MM.1S (cell line): ENCODE results near the gene RREB1.

ENCODE experiments used
- DNase-seq: peaks from one replicate; pipeline ENCODE4 v3.0.0-alpha.2; 2015
- H2AFZ ChIP-seq: fragments of 300-600 bp; sonication (generic); 2 replicates; pipeline ENCODE4 v1.6.0; 2016; ENCODE audit warnings: antibody characterized with exemption, low read length
- H3F3A ChIP-seq: fragments of 300-600 bp; sonication (generic); 2 replicates; pipeline ENCODE4 v1.6.1; 2016; ENCODE audit warnings: mild to moderate bottlenecking, antibody characterized with exemption, low read length, moderate library complexity, mixed read lengths; ENCODE audit not compliant: insufficient read depth
- H3K27ac ChIP-seq: fragments of 300-600 bp; sonication (generic); 2 replicates; pipeline ENCODE4 v1.5.1; 2016; ENCODE audit warnings: mild to moderate bottlenecking, low read length
- H3K27me3 ChIP-seq: fragments of 300-600 bp; sonication (generic); replicated peaks from 2 replicates; pipeline ENCODE4 v1.6.0; 2016; ENCODE audit warnings: low read length; ENCODE audit not compliant: insufficient read depth
- H3K36me3 ChIP-seq: fragments of 300-600 bp; sonication (generic); replicated peaks from 2 replicates; pipeline ENCODE4 v1.6.1; 2016; ENCODE audit warnings: mild to moderate bottlenecking, low read length, mixed read lengths; ENCODE audit not compliant: insufficient read depth
- H3K4me1 ChIP-seq: fragments of 300-600 bp; sonication (generic); 2 replicates; pipeline ENCODE4 v1.6.1; 2016; ENCODE audit warnings: low read length, mixed read lengths
- H3K4me2 ChIP-seq: fragments of 300-600 bp; sonication (generic); 2 replicates; pipeline ENCODE4 v1.6.0; 2016; ENCODE audit warnings: low read depth, low read length
- H3K4me3 ChIP-seq: fragments of 300-600 bp; sonication (generic); 2 replicates; pipeline ENCODE4 v1.5.1; 2016; ENCODE audit warnings: low read length, mixed read lengths
- H3K79me2 ChIP-seq: fragments of 300-600 bp; sonication (generic); 2 replicates; pipeline ENCODE4 v1.6.1; 2016; ENCODE audit warnings: mixed run types, low read length, mixed read lengths
- H3K9ac ChIP-seq: fragments of 300-600 bp; sonication (generic); 2 replicates; pipeline ENCODE4 v1.6.1; 2016; ENCODE audit warnings: low read length, mixed read lengths
- H3K9me2 ChIP-seq: fragments of 300-600 bp; sonication (generic); replicated peaks from 2 replicates; pipeline ENCODE4 v1.6.1; 2016; ENCODE audit warnings: mild to moderate bottlenecking, low read length, mixed read lengths; ENCODE audit not compliant: insufficient read depth
- H3K9me3 ChIP-seq: fragments of 300-600 bp; sonication (generic); replicated peaks from 2 replicates; pipeline ENCODE4 v1.6.1; 2016; ENCODE audit warnings: mild to moderate bottlenecking, low read length, mixed read lengths; ENCODE audit not compliant: insufficient read depth
- H4K20me1 ChIP-seq: fragments of 300-600 bp; sonication (generic); 2 replicates; pipeline ENCODE4 v1.6.1; 2016; ENCODE audit warnings: mild to moderate bottlenecking, low read length, moderate library complexity, mixed read lengths; ENCODE audit not compliant: insufficient read depth
- EZH2 ChIP-seq: fragments of 300-600 bp; sonication (generic); optimal IDR thresholded peaks from 2 replicates; pipeline ENCODE3; 2017; ENCODE audit warnings: low read depth, mild to moderate bottlenecking, antibody characterized with exemption, low read length, mixed read lengths
- EZH2phosphoT487 ChIP-seq: fragments of 300-600 bp; sonication (generic); IDR thresholded peaks from 2 replicates; pipeline ENCODE4 v1.6.1; 2018; ENCODE audit warnings: antibody characterized with exemption, low read length
- TF ChIP-seq, protein P1 (sequence below): fragments of 300-600 bp; sonication (generic); IDR thresholded peaks from 2 replicates; pipeline ENCODE4 v1.5.1; 2016; ENCODE audit warnings: antibody characterized with exemption, low read length, mixed read lengths

The RREB1 gene

DNA sequence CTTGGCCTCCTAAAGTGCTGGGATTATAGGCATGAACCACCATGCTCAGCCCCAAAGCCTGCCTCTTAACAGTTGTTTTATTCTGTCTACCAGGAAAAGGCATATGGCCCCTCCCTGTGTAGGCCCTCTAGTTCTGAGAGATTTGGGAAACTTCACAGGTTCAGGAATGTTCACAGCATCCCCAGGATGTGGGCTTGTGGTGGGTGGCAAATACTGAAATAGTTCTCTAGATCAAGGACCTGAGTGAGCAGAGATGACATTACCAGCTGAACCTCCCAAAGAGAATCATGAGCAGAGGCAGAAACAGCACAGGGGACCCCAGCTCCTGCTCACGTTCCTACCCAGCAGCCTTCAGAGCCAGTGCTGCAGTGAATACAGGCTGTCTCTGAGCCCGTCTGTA is 105.7 kb downstream of the RREB1 start:
- no peaks in the 10 kb centered on the region for H4K20me1 ChIP-seq
- H3F3A ChIP-seq = no peaks in the 10 kb centered on the region
- no peak overlapping the region for H3K27ac ChIP-seq
- H3K4me2 ChIP-seq = no peak overlapping the region
- H3K4me3 ChIP-seq = no peak overlapping the region
- no peaks in the 10 kb centered on the region for H3K9me2 ChIP-seq
- H3K4me1 ChIP-seq = 0 out of 2 replicates have a peak, but pooled peaks cover 2% of the 10 kb centered on the region
- H3K27me3 ChIP-seq = no peaks in the 10 kb centered on the region
- no peak overlapping the region for H2AFZ ChIP-seq
- no peak for TF ChIP-seq EZH2
- TF ChIP-seq EZH2phosphoT487 = no peak
- TF ChIP-seq, protein P1, sequence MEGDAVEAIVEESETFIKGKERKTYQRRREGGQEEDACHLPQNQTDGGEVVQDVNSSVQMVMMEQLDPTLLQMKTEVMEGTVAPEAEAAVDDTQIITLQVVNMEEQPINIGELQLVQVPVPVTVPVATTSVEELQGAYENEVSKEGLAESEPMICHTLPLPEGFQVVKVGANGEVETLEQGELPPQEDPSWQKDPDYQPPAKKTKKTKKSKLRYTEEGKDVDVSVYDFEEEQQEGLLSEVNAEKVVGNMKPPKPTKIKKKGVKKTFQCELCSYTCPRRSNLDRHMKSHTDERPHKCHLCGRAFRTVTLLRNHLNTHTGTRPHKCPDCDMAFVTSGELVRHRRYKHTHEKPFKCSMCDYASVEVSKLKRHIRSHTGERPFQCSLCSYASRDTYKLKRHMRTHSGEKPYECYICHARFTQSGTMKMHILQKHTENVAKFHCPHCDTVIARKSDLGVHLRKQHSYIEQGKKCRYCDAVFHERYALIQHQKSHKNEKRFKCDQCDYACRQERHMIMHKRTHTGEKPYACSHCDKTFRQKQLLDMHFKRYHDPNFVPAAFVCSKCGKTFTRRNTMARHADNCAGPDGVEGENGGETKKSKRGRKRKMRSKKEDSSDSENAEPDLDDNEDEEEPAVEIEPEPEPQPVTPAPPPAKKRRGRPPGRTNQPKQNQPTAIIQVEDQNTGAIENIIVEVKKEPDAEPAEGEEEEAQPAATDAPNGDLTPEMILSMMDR = no peak
- no peaks in the 10 kb centered on the region for H3K9me3 ChIP-seq
- DNase-seq = no peak
- H3K79me2 ChIP-seq = no peaks in the 10 kb centered on the region
- H3K36me3 ChIP-seq = no peaks in the 10 kb centered on the region
- no peak overlapping the region for H3K9ac ChIP-seq

DNA sequence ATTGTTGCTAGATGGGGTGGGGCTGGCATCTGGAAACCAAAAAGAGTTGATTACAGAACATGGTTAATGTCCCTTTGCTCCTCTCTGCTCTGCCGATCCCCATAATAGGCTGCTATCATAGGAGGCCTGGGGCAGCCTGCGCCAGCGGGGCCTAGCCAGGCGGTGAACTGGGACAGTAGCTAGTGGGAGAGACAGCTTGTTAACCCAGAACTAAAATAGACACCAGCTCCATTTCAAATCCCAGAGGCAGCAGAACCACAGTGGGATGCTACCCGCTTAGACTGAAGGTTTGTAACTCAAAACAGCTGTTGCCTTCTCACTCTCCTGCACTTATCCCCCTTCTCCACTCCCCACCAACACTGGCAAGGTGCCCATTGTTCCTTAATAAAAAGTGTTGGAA is 106.7 kb downstream of the RREB1 start:
- Histone ChIP-seq H3K36me3 (no peaks in the 10 kb centered on the region), H3K4me3 (no peak overlapping the region)

DNA sequence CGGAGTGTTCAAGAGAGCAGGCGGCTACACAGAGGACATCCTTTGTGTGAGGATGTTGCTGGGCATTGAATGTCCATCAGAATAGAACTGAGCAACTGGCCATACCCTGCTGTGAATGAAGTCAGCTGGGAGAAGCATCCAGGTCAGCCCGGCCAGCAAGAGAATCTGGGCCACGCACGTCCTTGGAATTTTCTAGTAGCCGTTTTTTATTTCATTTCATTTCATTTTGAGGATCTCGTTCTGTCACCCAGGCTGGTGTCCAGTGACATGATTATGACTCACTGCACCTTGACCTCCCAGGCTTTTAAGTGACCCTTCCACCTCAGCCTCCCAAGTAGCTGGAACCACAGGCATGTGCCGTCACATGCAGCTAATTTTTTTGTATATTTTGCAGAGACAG is 107.4 kb downstream of the RREB1 start:
- Histone ChIP-seq H3K27ac (no peak overlapping the region), H3K27me3 (no peaks in the 10 kb centered on the region), H3K4me1 (0 out of 2 replicates have a peak, but pooled peaks cover 2% of the 10 kb centered on the region), H3K9ac (no peak overlapping the region), H3K9me2 (no peaks in the 10 kb centered on the region), H3K9me3 (no peaks in the 10 kb centered on the region), H3K36me3 (no peaks in the 10 kb centered on the region), H3K4me2 (no peak overlapping the region), H3K79me2 (no peaks in the 10 kb centered on the region), H2AFZ (no peak overlapping the region), H3K4me3 (no peak overlapping the region), H4K20me1 (no peaks in the 10 kb centered on the region), H3F3A (no peaks in the 10 kb centered on the region)
- TF ChIP-seq, protein P1 = no peak
- TF ChIP-seq EZH2 (no peak), EZH2phosphoT487 (no peak)
- no peak for DNase-seq

More for the DNA sequence above, 106.7 kb downstream of the RREB1 start:
- Histone ChIP-seq H3K27me3 (no peaks in the 10 kb centered on the region), H3K9me3 (no peaks in the 10 kb centered on the region), H3K9ac (no peak overlapping the region), H3K27ac (no peak overlapping the region), H2AFZ (no peak overlapping the region), H3F3A (no peaks in the 10 kb centered on the region), H3K9me2 (no peaks in the 10 kb centered on the region), H4K20me1 (no peaks in the 10 kb centered on the region), H3K4me1 (0 out of 2 replicates have a peak, but pooled peaks cover 2% of the 10 kb centered on the region), H3K4me2 (no peak overlapping the region), H3K79me2 (no peaks in the 10 kb centered on the region)
- DNase-seq = no peak
- TF ChIP-seq, protein P1 = no peak
- TF ChIP-seq EZH2phosphoT487 (no peak), EZH2 (no peak)
